HepG2 (cell line): Measurements from ENCODE around the gene TTLL6. TPM values are rescaled to one million over a fixed set of nuclear protein-coding genes. Genes with fewer than 3 reads are reported as not detected.

Experiments used
- ATF4 ChIP-seq, 2 experiments: fragments of 450-650 bp in 1 of 2; sonication (generic) in 1 of 2; formaldehyde crosslinking; IDR thresholded peaks; 2 replicates each; pipeline versions ENCODE4 v1.5.0 to v1.8.0; 2020 to 2022; ENCODE audit warnings: mild to moderate bottlenecking in 1 of 2, missing genetic modification reagents in 1 of 2
- BRCA1 ChIP-seq: sonication (generic); formaldehyde crosslinking; IDR thresholded peaks from 2 replicates; pipeline ENCODE4 v1.4.0; 2020; ENCODE audit warnings: missing genetic modification reagents
- CBX1 ChIP-seq: IDR thresholded peaks from one replicate; pipeline ENCODE4 v1.6.1; 2016; ENCODE audit warnings: antibody characterized with exemption, low read depth
- CREM ChIP-seq, 2 experiments: sonication (generic) in 1 of 2; formaldehyde crosslinking in 1 of 2; IDR thresholded peaks; 2 replicates each; pipeline versions ENCODE4 v1.4.0 to v1.6.1; 2016 to 2020; ENCODE audit warnings: antibody characterized with exemption in 1 of 2, mild to moderate bottlenecking in 1 of 2, missing genetic modification reagents in 1 of 2
- ELF3 ChIP-seq: IDR thresholded peaks from 2 replicates; pipeline ENCODE4 v1.6.1; 2016; ENCODE audit warnings: missing genetic modification reagents, missing compliant biosample characterization
- ETV5 ChIP-seq: IDR thresholded peaks from 2 replicates; pipeline ENCODE4 v1.6.1; 2018; ENCODE audit warnings: missing biosample characterization, missing genetic modification reagents, inconsistent platforms, borderline replicate concordance
- ISL2 ChIP-seq: sonication (generic); formaldehyde crosslinking; IDR thresholded peaks from 2 replicates; pipeline ENCODE4 v1.5.0; 2020; ENCODE audit warnings: missing genetic modification reagents
- KAT8 ChIP-seq: IDR thresholded peaks from 2 replicates; pipeline ENCODE4 v1.6.1; 2016; ENCODE audit warnings: missing genetic modification reagents, missing compliant biosample characterization
- KDM5B ChIP-seq: sonication (generic); formaldehyde crosslinking; IDR thresholded peaks from 2 replicates; pipeline ENCODE4 v1.4.0; 2020; ENCODE audit warnings: missing genetic modification reagents, mild to moderate bottlenecking, borderline replicate concordance
- MZF1 ChIP-seq: sonication (generic); formaldehyde crosslinking; IDR thresholded peaks from 2 replicates; pipeline ENCODE4 v1.8.1; 2023; ENCODE audit warnings: mild to moderate bottlenecking, missing genetic modification reagents, borderline replicate concordance
- SPEN ChIP-seq: sonication (generic); formaldehyde crosslinking; IDR thresholded peaks from 2 replicates; pipeline ENCODE4 v1.5.1; 2020; ENCODE audit warnings: low read depth, mild to moderate bottlenecking, missing genetic modification reagents
- TFAP4 ChIP-seq: sonication (generic); IDR thresholded peaks from 2 replicates; pipeline ENCODE4 v1.6.1; 2016; ENCODE audit warnings: low read depth, borderline replicate concordance
- UBTF ChIP-seq: sonication (generic); formaldehyde crosslinking; IDR thresholded peaks from 2 replicates; pipeline ENCODE4 v1.4.0; 2020; ENCODE audit warnings: mild to moderate bottlenecking, missing genetic modification reagents
- ZFAT ChIP-seq: sonication (generic); formaldehyde crosslinking; conservative IDR thresholded peaks from 2 replicates; pipeline ENCODE4 v1.8.1; 2023; ENCODE audit warnings: missing genetic modification reagents, inconsistent platforms
- ZIK1 ChIP-seq: sonication (generic); formaldehyde crosslinking; IDR thresholded peaks from 2 replicates; pipeline ENCODE4 v1.5.0; 2020; ENCODE audit warnings: mild to moderate bottlenecking, low read depth, missing genetic modification reagents, borderline replicate concordance
- ZMAT3 ChIP-seq: sonication (generic); formaldehyde crosslinking; conservative IDR thresholded peaks from 2 replicates; pipeline ENCODE4 v1.7.0; 2021; ENCODE audit warnings: missing genetic modification reagents
- ZNF687 ChIP-seq: sonication (generic); formaldehyde crosslinking; IDR thresholded peaks from 2 replicates; pipeline ENCODE4 v1.5.1; 2020; ENCODE audit warnings: mild to moderate bottlenecking, missing genetic modification reagents, moderate library complexity
- ZNF777 ChIP-seq: sonication (generic); formaldehyde crosslinking; IDR thresholded peaks from 2 replicates; pipeline ENCODE4 v1.4.0; 2020; ENCODE audit warnings: missing genetic modification reagents
- ZSCAN9 ChIP-seq: IDR thresholded peaks from 2 replicates; pipeline ENCODE4 v1.6.1; 2016; ENCODE audit warnings: borderline replicate concordance
- polyA plus RNA-seq, 8 experiments: library from polyadenylated mRNA; depleted of rRNA in 3 of 8; stranded (reverse) in 7 of 8; unstranded in 1 of 8; fragments of >200 nt; fragmentation: Illumina TruSeq in 4 of 8; extraction: Trizol in 4 of 8; gene quantifications; 2 replicates each; pipeline versions ENCODE4 v1.2.1 to v1.2.3, GENCODE V29; 2011 to 2016; ENCODE audit warnings: low read depth in 4 of 8, missing spikeins in 1 of 8, mixed read lengths in 1 of 8; ENCODE audit not compliant: insufficient read depth in 1 of 8
- total RNA-seq, 5 experiments: library from RNA; depleted of rRNA; stranded (reverse); fragments of >200 nt; fragmentation: Illumina TruSeq; extraction: Trizol; gene quantifications; 2 replicates each; pipeline ENCODE4 v1.2.3, GENCODE V29; 2016; ENCODE audit warnings: low read depth in 1 of 5

Gene TTLL6
- total and polyA plus RNA-seq, 2 of the 13 experiments (the other 11 are each of a cell fraction or from before 2014, with no cell fraction given), result 0.04 to 0.08 TPM

GRCh38 chr17:48830840-48831548 is 14.0 kb upstream of the TTLL6 start, which contains the start of gene CALCOCO2 (continued):
- TF ChIP-seq UBTF (CRISPR knock-in tag) (peak; percentile 73), TFAP4 (peak; percentile 65; the same call in 1 of the 2 replicates), ATF4 (CRISPR knock-in tag; IDR thresholded peaks at IDR 0.05) (peak in 1 of 2 experiments; percentile 92; a peak in 2 of 4 replicates), CBX1 (peak; percentile 57), ZFAT (no peak), ZNF777 (peak; percentile 64), ZSCAN9 (CRISPR knock-in tag) (peak; percentile 67; the same call in 1 of the 2 replicates), ZIK1 (peak; percentile 80; the same call in 1 of the 2 replicates), CREM (IDR thresholded peaks at IDR 0.05) (peak; percentile 87), CREM (CRISPR knock-in tag; IDR thresholded peaks at IDR 0.05) (no peak), KAT8 (CRISPR knock-in tag) (peak; percentile 68), MZF1 (CRISPR knock-in tag) (0 out of 2 replicates have a peak, but pooled peaks have one; percentile 47), ZMAT3 (peak; percentile 56; the same call in 1 of the 2 replicates), ISL2 (CRISPR knock-in tag) (0 out of 2 replicates have a peak, but pooled peaks have one; percentile 44), BRCA1 (CRISPR knock-in tag) (peak; percentile 27; the same call in 1 of the 2 replicates), ELF3 (peak; percentile 9; the same call in 1 of the 2 replicates), KDM5B (peak; percentile 67; the same call in 1 of the 2 replicates), ZNF687 (peak; percentile 90), ETV5 (peak; percentile 35; the same call in 1 of the 2 replicates), SPEN (peak; percentile 16; the same call in 1 of the 2 replicates)
